Esophagus muscularis mucosa (tissue), 3 donors: ENCODE results near the gene TRAF1.
A peak's percentile ranks its signal among the peaks of the same experiment; 100 is the strongest.

ENCODE experiments used
- CTCF ChIP-seq, 3 experiments: fragments of 200-600 bp in 2 of 3; fragments of 450-650 bp in 1 of 3; sonication (generic) in 2 of 3; IDR thresholded peaks; one replicate each; pipeline ENCODE4 v1.5.1; 2017 to 2019; ENCODE audit warnings: antibody characterized with exemption in 3 of 3, mild to moderate bottlenecking in 2 of 3, moderate library complexity in 1 of 3
- POLR2AphosphoS5 ChIP-seq, 2 donors: sonication (generic); formaldehyde crosslinking; IDR thresholded peaks; one replicate each; pipeline ENCODE4 v1.6.1; 2017; ENCODE audit warnings: antibody characterized with exemption in 2 of 2

GRCh38 chr9:120966013-120966369, 39.4 kb upstream of the TRAF1 start:
- TF ChIP-seq POLR2AphosphoS5 (IDR thresholded peaks at IDR 0.05) (peak in 1 of 2 donors; percentile 63), CTCF (IDR thresholded peaks at IDR 0.05) (no peak)
